Heart left ventricle (tissue), 16 donors: ENCODE data around the gene C2CD4C. TPM values are rescaled to one million over a fixed set of nuclear protein-coding genes. Genes with fewer than 3 reads are reported as not detected.

Experiments
- ATAC-seq, 4 donors: fragments of 200-7000 bp; cut with Tn5 transposase; one replicate each; pipeline ENCODE4 v1.9.1; 2020 to 2022; ENCODE audit warnings: moderate library complexity in 4 of 4, mild to moderate bottlenecking in 3 of 4, moderate number of reproducible peaks in 1 of 4
- DNase-seq, 5 donors: peaks; one replicate each; pipeline ENCODE4 v3.0.0-alpha.2; 2020
- H3K27ac ChIP-seq, 12 donors: fragments of 200-600 bp; sonication (generic) in 4 of 12; one replicate each; pipeline versions ENCODE4 v1.5.0 to v1.8.0; 2016 to 2022; ENCODE audit warnings: mild to moderate bottlenecking in 2 of 12
- H3K27me3 ChIP-seq, 9 donors: fragments of 200-600 bp; sonication (generic) in 2 of 9; one replicate each; pipeline versions ENCODE4 v1.5.1 to v1.8.0; 2016 to 2022; ENCODE audit warnings: mild to moderate bottlenecking in 3 of 9
- H3K36me3 ChIP-seq, 9 donors: fragments of 200-600 bp; sonication (generic) in 2 of 9; one replicate each; pipeline versions ENCODE4 v1.5.0 to v1.8.0; 2018 to 2022; ENCODE audit warnings: mild to moderate bottlenecking in 2 of 9
- H3K4me1 ChIP-seq, 12 donors: fragments of 200-600 bp; sonication (generic) in 4 of 12; one replicate each; pipeline versions ENCODE4 v1.5.0 to v1.8.0; 2016 to 2022; ENCODE audit warnings: mild to moderate bottlenecking in 3 of 12
- H3K4me3 ChIP-seq, 12 donors: fragments of 200-600 bp; sonication (generic) in 4 of 12; one replicate each; pipeline versions ENCODE4 v1.5.0 to v1.8.0; 2017 to 2022; ENCODE audit warnings: mild to moderate bottlenecking in 9 of 12, moderate library complexity in 4 of 12
- H3K9me3 ChIP-seq, 12 donors: fragments of 200-600 bp; sonication (generic) in 4 of 12; one replicate each; pipeline versions ENCODE4 v1.5.0 to v1.8.0; 2016 to 2022; ENCODE audit warnings: mild to moderate bottlenecking in 1 of 12
- POLR2A ChIP-seq, 2 donors: fragments of 450-650 bp; IDR thresholded peaks; one replicate each; pipeline ENCODE4 v1.6.1; 2017; ENCODE audit warnings: antibody characterized with exemption in 2 of 2, mild to moderate bottlenecking in 2 of 2, moderate library complexity in 2 of 2
- WGBS, 4 donors: extraction: QIAGEN DNeasy Blood & Tissue Kit in 2 of 4; methylation state at CpG; one replicate each; pipeline versions ENCODE4 v1.1.5 to v1.1.7; 2013 to 2018; 5-methylcytosine and 5-hydroxymethylcytosine counted together
- intact Hi-C, 10 donors: fragments of 100-400 bp; cut with DNase I; formaldehyde crosslinking; loops; one replicate each; pipeline versions ENCODE4 v1.11.1 to v1.14.2; 2022
- polyA plus RNA-seq, 2 donors: library from polyadenylated mRNA; stranded (reverse); fragments of 200-250 nt; gene quantifications; one replicate each; pipeline ENCODE4 v1.2.3, GENCODE V29; 2013
- total RNA-seq, 9 donors: library from RNA; depleted of rRNA in 2 of 9; stranded (reverse); fragments of >200 nt in 2 of 9; fragmentation: NEBNext Ultra II Directional in 3 of 9; extraction: Animal tissue kit (Norgen Biotek cat#: 25700) in 3 of 9; gene quantifications; one replicate each; pipeline versions ENCODE4 v1.1.0 to v1.2.4, GENCODE V29; 2016 to 2023
- TF ChIP-seq, protein P1 (sequence below), 12 donors: fragments of 200-600 bp; sonication (generic) in 4 of 12; IDR thresholded peaks; one replicate each; pipeline versions ENCODE4 v1.5.0 to v1.8.0; 2018 to 2022; ENCODE audit warnings: antibody characterized with exemption in 12 of 12, mild to moderate bottlenecking in 5 of 12
- donor health status: ischemic (EF 13 %, LVEDD 7.1; RV severe dilation, severe dysfunction).
- donor health status: healthy with polysubstance abuse.
- donor health status: DM: no; HTN: yes; CAD: no.
- donor health status: DM: no; HTN: no; CAD: no.
- donor health status: ischemic (EF 25% LVEDD 6.9; RV normal size, moderate dysfunction).
- donor health status: ischemic (EF 25% LVEDD 5.7; RV mildly dilated, moderate dysfunction).
- donor health status: healthy.
- donor health status: DM: yes; HTN: yes; CAD: no.
- donor health status: ischemic (EF 35%, LVEDD 5.7; RV mildly dilated, moderate dysfunction).
- donor health status: nonischemic (EF 11% LVEDD 7.7; RV severe dilation, severe dysfunction).
- donor health status: DM: yes; HTN: yes; CAD: no.
- donor health status: PGD.
- donor health status: ischemic (EF 29% LVEDD 5.4; RV normal size, mild dysfunction).
- donor health status: nonischemic (EF 23%, LVEDD 6.1; RV moderate dilation, normal function).

The C2CD4C gene
- total and polyA plus RNA-seq, 11 donors: 0.12 to 2.2 (median 1.3) TPM

DNA sequence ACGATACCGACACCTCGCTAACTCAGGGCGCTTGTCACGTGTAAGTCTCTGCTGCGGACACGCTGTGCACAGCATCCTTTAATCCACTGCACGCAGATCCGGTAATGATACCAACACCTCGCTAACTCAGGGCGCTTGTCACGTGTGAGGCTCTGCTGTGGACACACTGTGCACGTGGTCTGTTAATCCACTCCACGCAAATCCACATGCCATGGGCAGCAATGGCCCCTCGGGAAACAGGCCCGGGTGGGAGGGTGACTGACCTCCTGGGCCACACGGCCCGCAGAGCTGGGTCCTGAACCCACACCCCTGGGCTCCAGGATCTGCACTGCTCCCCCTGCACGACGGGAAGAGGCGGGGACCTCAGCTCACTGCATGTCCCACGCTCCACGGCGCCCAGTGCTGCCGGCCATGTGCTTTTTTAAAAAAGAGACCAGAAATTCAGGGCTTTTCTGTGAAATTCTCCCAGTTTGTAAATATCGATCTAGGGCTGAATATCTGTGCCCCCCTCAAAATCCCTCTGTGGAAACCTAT, 35.8 kb upstream of the C2CD4C start:
- H3K27ac ChIP-seq: no peak overlapping the region
- no peaks in the 10 kb centered on the region for H3K9me3 ChIP-seq
- peaks cover 0 to 5% (median 0%) of the 10 kb centered on the region in 9 donors for H3K36me3 ChIP-seq
- H3K4me3 ChIP-seq: no peak overlapping the region
- intact Hi-C loops: no loop called here
- DNase-seq: no peak
- 90 to 98% (median 97%) methylated on average over 18 to 26 of the region's 26 CpGs for WGBS, 4 donors
- H3K4me1 ChIP-seq: peaks cover 0 to 14% (median 11%) of the 10 kb centered on the region in 12 donors
- no peaks in the 10 kb centered on the region for H3K27me3 ChIP-seq
- ATAC-seq: no peak
- TF ChIP-seq POLR2A (IDR thresholded peaks at IDR 0.05): no peak
- TF ChIP-seq, protein P1, sequence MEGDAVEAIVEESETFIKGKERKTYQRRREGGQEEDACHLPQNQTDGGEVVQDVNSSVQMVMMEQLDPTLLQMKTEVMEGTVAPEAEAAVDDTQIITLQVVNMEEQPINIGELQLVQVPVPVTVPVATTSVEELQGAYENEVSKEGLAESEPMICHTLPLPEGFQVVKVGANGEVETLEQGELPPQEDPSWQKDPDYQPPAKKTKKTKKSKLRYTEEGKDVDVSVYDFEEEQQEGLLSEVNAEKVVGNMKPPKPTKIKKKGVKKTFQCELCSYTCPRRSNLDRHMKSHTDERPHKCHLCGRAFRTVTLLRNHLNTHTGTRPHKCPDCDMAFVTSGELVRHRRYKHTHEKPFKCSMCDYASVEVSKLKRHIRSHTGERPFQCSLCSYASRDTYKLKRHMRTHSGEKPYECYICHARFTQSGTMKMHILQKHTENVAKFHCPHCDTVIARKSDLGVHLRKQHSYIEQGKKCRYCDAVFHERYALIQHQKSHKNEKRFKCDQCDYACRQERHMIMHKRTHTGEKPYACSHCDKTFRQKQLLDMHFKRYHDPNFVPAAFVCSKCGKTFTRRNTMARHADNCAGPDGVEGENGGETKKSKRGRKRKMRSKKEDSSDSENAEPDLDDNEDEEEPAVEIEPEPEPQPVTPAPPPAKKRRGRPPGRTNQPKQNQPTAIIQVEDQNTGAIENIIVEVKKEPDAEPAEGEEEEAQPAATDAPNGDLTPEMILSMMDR (IDR thresholded peaks at IDR 0.05): no peak

DNA sequence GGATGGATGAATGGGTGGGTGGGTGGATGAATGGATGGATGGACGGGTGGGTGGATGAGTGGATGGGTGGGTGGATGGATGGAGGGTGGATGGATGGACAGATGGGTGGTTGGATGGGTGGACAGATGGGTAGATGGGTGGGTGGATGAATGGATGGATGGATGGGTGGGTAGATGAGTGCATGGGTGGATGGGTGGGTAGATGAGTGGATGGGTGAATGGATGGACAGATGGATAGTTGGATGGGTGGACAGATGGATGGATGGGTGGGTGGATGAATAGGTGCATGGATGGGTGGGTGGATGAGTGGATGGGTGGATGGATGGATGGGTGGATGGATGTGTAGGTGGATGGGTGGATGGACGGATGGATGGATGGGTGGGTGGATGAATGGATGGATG, 34.1 kb upstream of the C2CD4C start:
- Histone ChIP-seq H3K9me3 (no peaks in the 10 kb centered on the region), H3K4me1 (peaks cover 0 to 9% (median 6%) of the 10 kb centered on the region in 12 donors), H3K36me3 (peaks cover 0 to 10% (median 0%) of the 10 kb centered on the region in 9 donors), H3K27ac (no peak overlapping the region), H3K27me3 (no peaks in the 10 kb centered on the region), H3K4me3 (no peak overlapping the region)
- WGBS, 4 donors: 91 to 96% (median 93%) methylated on average over 2 of the region's 2 CpGs
- ATAC-seq: no peak
- intact Hi-C loops: no loop called here
- DNase-seq: no peak
- no peak for TF ChIP-seq POLR2A (IDR thresholded peaks at IDR 0.05)
- TF ChIP-seq, protein P1 (IDR thresholded peaks at IDR 0.05): no peak

DNA sequence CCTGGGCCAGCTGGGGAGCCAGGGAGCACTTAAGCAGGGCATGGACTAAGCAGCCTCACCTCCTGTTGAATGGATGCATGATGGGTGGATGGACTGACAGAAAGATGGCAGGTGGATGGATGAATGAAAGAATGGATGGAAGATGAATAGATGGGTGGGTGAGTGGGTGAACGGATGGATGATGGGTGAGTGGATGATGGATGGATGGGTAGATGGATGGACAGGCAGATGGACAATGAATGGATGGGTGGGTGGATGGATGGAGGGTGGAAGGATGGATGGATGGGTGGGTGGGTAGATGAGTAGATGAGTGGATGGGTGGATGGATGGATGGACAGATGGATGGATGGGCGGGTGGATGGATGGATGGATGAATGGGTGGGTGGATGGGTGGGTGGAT, 33.1 kb upstream of the C2CD4C start:
- peaks cover 0 to 10% (median 0%) of the 10 kb centered on the region in 9 donors for H3K36me3 ChIP-seq
- no peak overlapping the region for H3K27ac ChIP-seq
- DNase-seq (no peak), ATAC-seq (no peak)
- no peaks in the 10 kb centered on the region for H3K4me1 ChIP-seq
- H3K4me3 ChIP-seq: no peak overlapping the region
- TF ChIP-seq, protein P1 (IDR thresholded peaks at IDR 0.05): no peak
- no peak for TF ChIP-seq POLR2A (IDR thresholded peaks at IDR 0.05)
- no peaks in the 10 kb centered on the region for H3K9me3 ChIP-seq
- 83 to 97% (median 94%) methylated on average over 2 of the region's 2 CpGs for WGBS, 4 donors
- no peaks in the 10 kb centered on the region for H3K27me3 ChIP-seq
- intact Hi-C loops: no loop called here

DNA sequence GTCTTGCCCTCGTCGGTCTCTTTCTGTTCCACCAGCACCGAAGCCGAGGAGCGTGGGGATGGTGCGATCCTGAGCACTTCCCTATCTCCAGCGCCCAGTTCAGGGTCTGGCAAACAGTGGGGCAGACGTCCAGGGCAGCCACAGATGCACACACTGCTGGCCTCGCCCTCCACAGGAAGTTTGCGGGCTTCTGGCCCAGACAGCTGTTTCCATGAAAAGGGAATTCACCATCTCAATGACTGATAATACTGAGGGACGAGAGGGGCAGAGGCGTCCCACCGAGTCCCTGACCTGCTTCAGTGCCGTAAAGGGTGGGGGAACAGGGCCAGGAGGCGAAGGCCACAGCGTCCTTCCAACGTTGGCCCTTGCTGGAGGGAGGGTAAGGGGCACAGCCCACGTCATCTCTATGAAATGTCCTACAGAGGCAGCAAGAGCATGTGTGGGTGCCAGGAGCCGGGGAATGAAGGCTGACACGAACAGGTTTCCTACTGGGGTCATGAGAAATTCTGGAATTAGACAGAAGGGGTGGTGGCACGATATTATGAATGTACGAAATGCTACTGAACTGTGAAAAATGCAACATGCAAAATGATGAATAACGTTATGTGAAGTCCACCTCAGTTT, 32.4 kb upstream of the C2CD4C start:
- intact Hi-C loops: no loop called here
- no peaks in the 10 kb centered on the region for H3K9me3 ChIP-seq
- WGBS, 4 donors: 60 to 79% (median 64%) methylated on average over 20 to 23 of the region's 23 CpGs
- DNase-seq: no peak
- H3K36me3 ChIP-seq: peaks cover 0 to 11% (median 0%) of the 10 kb centered on the region in 9 donors
- H3K4me3 ChIP-seq: no peak overlapping the region
- TF ChIP-seq, protein P1 (IDR thresholded peaks at IDR 0.05): no peak
- no peak for TF ChIP-seq POLR2A (IDR thresholded peaks at IDR 0.05)
- H3K27me3 ChIP-seq: no peaks in the 10 kb centered on the region
- ATAC-seq: peak in 1 of 4 donors; percentile 29
- no peaks in the 10 kb centered on the region for H3K4me1 ChIP-seq
- no peak overlapping the region for H3K27ac ChIP-seq
